Natural killer cell (primary cell): Measurements from ENCODE around the gene PHEX. TPM values are rescaled to one million over a fixed set of nuclear protein-coding genes. Genes with fewer than 3 reads are reported as not detected.
A peak's percentile ranks its signal among the peaks of the same experiment; 100 is the strongest.

Source experiments
- ATAC-seq, 3 donors: fragments of 150-1000 bp in 2 of 3; fragments of 200-7000 bp in 1 of 3; cut with Tn5 transposase; 1 replicate in 1 of 3; 2 replicates in 2 of 3; pipeline ENCODE4 v1.10.0; 2021; ENCODE audit warnings: mild to moderate bottlenecking in 2 of 3, moderate library complexity in 2 of 3
- DNase-seq, 2 donors: peaks; one replicate each; pipeline versions ENCODE4 v3.0.0 to v3.0.0-alpha.2; 2013 to 2021; ENCODE audit warnings: mixed read lengths in 1 of 2
- H3K27ac ChIP-seq: one replicate; pipeline ENCODE4 v1.5.1; 2013; ENCODE audit warnings: mild to moderate bottlenecking, low read length
- H3K27me3 ChIP-seq: one replicate; pipeline ENCODE4 v1.6.1; 2013; ENCODE audit warnings: low read length; ENCODE audit not compliant: control insufficient read depth, insufficient read depth
- H3K36me3 ChIP-seq: one replicate; pipeline ENCODE4 v1.6.1; 2013; ENCODE audit warnings: low read length; ENCODE audit not compliant: control insufficient read depth, insufficient read depth
- H3K4me1 ChIP-seq: one replicate; pipeline ENCODE4 v1.6.1; 2013; ENCODE audit warnings: low read length; ENCODE audit not compliant: control insufficient read depth, insufficient read depth
- H3K4me3 ChIP-seq: one replicate; pipeline ENCODE4 v1.5.1; 2013; ENCODE audit warnings: low read length
- H3K9me3 ChIP-seq: one replicate; pipeline ENCODE4 v1.6.1; 2013; ENCODE audit warnings: low read length; ENCODE audit not compliant: control insufficient read depth, insufficient read depth
- H3K27ac Mint-ChIP-seq, 2 donors: one replicate each; pipeline ENCODE4 v1.8.0; 2022; ENCODE audit warnings: mild to moderate bottlenecking in 2 of 2, mixed read lengths in 2 of 2, moderate library complexity in 1 of 2
- H3K27me3 Mint-ChIP-seq, 2 donors: one replicate each; pipeline ENCODE4 v1.8.0; 2022; ENCODE audit warnings: low read depth in 2 of 2, mixed read lengths in 2 of 2
- H3K36me3 Mint-ChIP-seq: one replicate; pipeline ENCODE4 v1.8.0; 2022; ENCODE audit warnings: mixed read lengths
- H3K4me1 Mint-ChIP-seq, 2 donors: one replicate each; pipeline ENCODE4 v1.8.0; 2022; ENCODE audit warnings: mixed read lengths in 2 of 2
- H3K4me3 Mint-ChIP-seq: one replicate; pipeline ENCODE4 v1.8.0; 2022; ENCODE audit warnings: mild to moderate bottlenecking, moderate library complexity, mixed read lengths
- H3K9me3 Mint-ChIP-seq, 2 donors: one replicate each; pipeline ENCODE4 v1.8.0; 2022; ENCODE audit warnings: mixed read lengths in 2 of 2
- CTCF ChIP-seq: fragments of 200-600 bp; IDR thresholded peaks from one replicate; pipeline ENCODE4 v1.8.0; 2022; ENCODE audit warnings: antibody characterized with exemption
- WGBS: methylation state at CpG from one replicate; pipeline ENCODE4 v1.1.7; 2013; ENCODE audit warnings: missing lambda C conversion rate; ENCODE audit not compliant: insufficient coverage; 5-methylcytosine and 5-hydroxymethylcytosine counted together
- intact Hi-C: fragments of 100-400 bp; cut with micrococcal nuclease; formaldehyde crosslinking; loops from one replicate; pipeline ENCODE4 v1.14.2; 2022
- total RNA-seq, 4 donors: library from RNA; stranded (reverse); fragments of 120-200 nt in 1 of 4; gene quantifications; one replicate each; pipeline versions ENCODE4 v1.2.3 to v1.2.4, GENCODE V29; 2013 to 2022

Gene PHEX
- total RNA-seq, 3 donors from 2014 or later (not counting 1 experiment from before 2014, with no cell fraction given): 0.10 to 0.54 (median 0.25) TPM

GRCh38 chrX:22135994-22136684 lies 104.0 kb downstream of the PHEX start:
- Histone ChIP-seq H3K36me3 (no peaks in the 10 kb centered on the region), H3K4me3 (no peak overlapping the region), H3K4me1 (no peaks in the 10 kb centered on the region), H3K9me3 (no peaks in the 10 kb centered on the region), H3K27me3 (no peaks in the 10 kb centered on the region), H3K27ac (no peak overlapping the region)
- intact Hi-C loops: no loop called here
- H3K36me3 Mint-ChIP-seq: no peaks in the 10 kb centered on the region
- DNase-seq (peak in 1 of 2 donors; percentile 61), ATAC-seq (peak in 2 of 3 donors; percentile 42 to 59)
- peaks cover 2 to 15% of the 10 kb centered on the region in 2 donors for H3K27me3 Mint-ChIP-seq
- no peaks in the 10 kb centered on the region for H3K9me3 Mint-ChIP-seq
- peak; percentile 59 for TF ChIP-seq CTCF
- H3K27ac Mint-ChIP-seq: no peak overlapping the region
- WGBS: 29% methylated on average over 9 of the region's 11 CpGs
- no peak overlapping the region for H3K4me3 Mint-ChIP-seq
- H3K4me1 Mint-ChIP-seq: no peaks in the 10 kb centered on the region

GRCh38 chrX:22136711-22137110 lies 104.6 kb downstream of the PHEX start:
- WGBS: 88% methylated on average over 5 of the region's 5 CpGs

GRCh38 chrX:22139822-22140221 lies 107.7 kb downstream of the PHEX start:
- peaks cover 2 to 25% of the 10 kb centered on the region in 2 donors for H3K27me3 Mint-ChIP-seq
- ATAC-seq (no peak), DNase-seq (no peak)
- WGBS: no CpG with 5 or more reads among the region's 1 CpG
- no peaks in the 10 kb centered on the region for H3K9me3 Mint-ChIP-seq
- intact Hi-C loops: no loop called here
- no peaks in the 10 kb centered on the region for H3K36me3 Mint-ChIP-seq
- no peaks in the 10 kb centered on the region for H3K27me3 ChIP-seq
- H3K4me1 ChIP-seq: no peaks in the 10 kb centered on the region
- H3K9me3 ChIP-seq: no peaks in the 10 kb centered on the region
- H3K4me1 Mint-ChIP-seq: no peaks in the 10 kb centered on the region
- H3K27ac Mint-ChIP-seq: no peak overlapping the region
- H3K4me3 ChIP-seq: no peak overlapping the region
- no peak overlapping the region for H3K27ac ChIP-seq
- no peak overlapping the region for H3K4me3 Mint-ChIP-seq
- TF ChIP-seq CTCF: no peak
- no peaks in the 10 kb centered on the region for H3K36me3 ChIP-seq

More at GRCh38 chrX:22136711-22137110, 104.6 kb downstream of the PHEX start:
- Mint-ChIP-seq H3K9me3 (no peaks in the 10 kb centered on the region), H3K27me3 (peaks cover 2 to 9% of the 10 kb centered on the region in 2 donors), H3K4me1 (no peaks in the 10 kb centered on the region), H3K4me3 (no peak overlapping the region), H3K36me3 (no peaks in the 10 kb centered on the region), H3K27ac (no peak overlapping the region)
- TF ChIP-seq CTCF: no peak
- ATAC-seq (no peak), DNase-seq (no peak)
- no peaks in the 10 kb centered on the region for H3K27me3 ChIP-seq
- no peak overlapping the region for H3K27ac ChIP-seq
- H3K4me3 ChIP-seq: no peak overlapping the region
- H3K9me3 ChIP-seq: no peaks in the 10 kb centered on the region
- intact Hi-C loops: no loop called here
- H3K36me3 ChIP-seq: no peaks in the 10 kb centered on the region
- no peaks in the 10 kb centered on the region for H3K4me1 ChIP-seq
